ENCODE measurements around the gene THSD4.

Gene THSD4

DNA sequence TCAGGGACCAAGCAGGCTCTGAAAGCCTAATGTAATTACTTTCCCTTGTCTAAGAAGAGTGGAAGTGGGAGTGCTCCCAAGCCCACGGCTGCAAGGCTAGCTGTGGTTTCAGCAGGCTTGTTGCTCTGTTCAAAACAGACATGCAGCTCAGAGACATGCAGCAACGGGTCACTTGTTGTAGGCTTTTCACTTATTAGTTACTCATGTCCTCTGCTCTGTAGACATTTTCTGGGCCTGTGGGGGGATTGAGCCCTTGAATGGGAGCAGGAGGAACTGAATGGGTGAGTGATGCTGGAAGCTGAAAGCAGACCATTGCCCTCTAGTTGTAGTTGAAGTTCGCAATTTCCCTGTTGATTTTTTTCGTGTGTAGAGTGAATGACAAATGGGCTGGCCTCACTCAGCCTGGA lies 433.1 kb downstream of the THSD4 start:
- TF ChIP-seq, protein P1, sequence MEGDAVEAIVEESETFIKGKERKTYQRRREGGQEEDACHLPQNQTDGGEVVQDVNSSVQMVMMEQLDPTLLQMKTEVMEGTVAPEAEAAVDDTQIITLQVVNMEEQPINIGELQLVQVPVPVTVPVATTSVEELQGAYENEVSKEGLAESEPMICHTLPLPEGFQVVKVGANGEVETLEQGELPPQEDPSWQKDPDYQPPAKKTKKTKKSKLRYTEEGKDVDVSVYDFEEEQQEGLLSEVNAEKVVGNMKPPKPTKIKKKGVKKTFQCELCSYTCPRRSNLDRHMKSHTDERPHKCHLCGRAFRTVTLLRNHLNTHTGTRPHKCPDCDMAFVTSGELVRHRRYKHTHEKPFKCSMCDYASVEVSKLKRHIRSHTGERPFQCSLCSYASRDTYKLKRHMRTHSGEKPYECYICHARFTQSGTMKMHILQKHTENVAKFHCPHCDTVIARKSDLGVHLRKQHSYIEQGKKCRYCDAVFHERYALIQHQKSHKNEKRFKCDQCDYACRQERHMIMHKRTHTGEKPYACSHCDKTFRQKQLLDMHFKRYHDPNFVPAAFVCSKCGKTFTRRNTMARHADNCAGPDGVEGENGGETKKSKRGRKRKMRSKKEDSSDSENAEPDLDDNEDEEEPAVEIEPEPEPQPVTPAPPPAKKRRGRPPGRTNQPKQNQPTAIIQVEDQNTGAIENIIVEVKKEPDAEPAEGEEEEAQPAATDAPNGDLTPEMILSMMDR (IDR thresholded peaks at IDR 0.05), result no peak

DNA sequence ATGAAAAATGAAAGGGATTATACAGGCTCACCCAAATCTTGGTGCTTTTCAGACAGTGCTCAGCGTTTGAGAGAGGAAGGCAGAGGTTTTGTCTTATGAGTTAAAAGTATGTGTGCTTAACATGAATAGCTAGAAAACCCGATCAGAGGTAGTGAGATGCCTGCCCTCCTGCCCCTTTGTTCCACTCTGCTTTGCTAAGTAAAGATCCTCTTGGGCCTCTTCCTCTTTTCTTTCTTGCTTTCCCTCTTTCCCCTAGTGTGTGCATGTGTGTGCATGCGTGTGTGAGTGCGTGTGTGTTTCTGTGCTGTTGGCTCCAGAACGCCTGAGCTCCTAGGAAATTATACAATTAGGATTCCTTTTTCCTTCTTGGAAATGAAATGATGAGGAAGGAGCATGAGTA lies 433.8 kb downstream of the THSD4 start:
- TF ChIP-seq, protein P1 (IDR thresholded peaks at IDR 0.05), result no peak

DNA sequence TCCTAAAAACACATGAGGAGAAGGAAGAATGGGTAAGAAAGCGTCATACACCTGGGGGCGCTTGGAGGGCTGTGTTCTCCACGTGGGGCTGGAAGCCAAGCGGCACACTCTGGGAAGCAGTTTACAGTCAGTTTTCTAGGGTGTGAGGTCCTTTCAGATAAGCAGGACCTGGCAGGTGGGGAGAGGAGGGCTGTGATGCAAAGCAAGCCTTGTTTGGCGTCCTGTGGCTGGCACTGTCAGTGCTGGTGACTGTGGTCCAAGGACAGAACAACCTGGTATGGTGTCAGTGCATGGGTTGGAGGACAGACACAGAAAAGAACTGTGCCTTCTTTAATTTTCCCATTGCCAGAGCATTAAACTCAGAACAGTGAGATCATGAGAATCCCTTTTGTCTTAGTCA lies 434.4 kb downstream of the THSD4 start:
- TF ChIP-seq, protein P1 (IDR thresholded peaks at IDR 0.05), result no peak

DNA sequence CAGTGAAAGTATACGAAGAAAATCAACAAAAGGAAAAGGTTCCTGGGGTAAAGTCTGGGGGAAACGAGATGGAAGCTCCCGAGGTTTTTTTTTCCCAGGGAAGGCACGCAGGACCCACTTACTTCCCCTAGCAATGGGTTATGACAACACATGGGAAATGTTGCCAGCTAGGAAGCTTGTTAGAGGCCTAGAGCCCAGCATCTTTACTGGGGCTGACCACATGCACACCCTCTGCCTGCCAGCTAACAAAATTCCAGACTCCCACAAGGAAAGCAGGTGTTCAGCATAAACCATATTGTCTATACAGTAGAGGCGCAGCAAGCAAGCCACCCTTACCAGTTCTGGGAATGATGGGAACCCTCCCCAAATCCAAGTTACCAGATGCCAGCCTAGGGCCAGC lies 436.3 kb downstream of the THSD4 start:
- TF ChIP-seq, protein P1 (IDR thresholded peaks at IDR 0.05), result no peak

DNA sequence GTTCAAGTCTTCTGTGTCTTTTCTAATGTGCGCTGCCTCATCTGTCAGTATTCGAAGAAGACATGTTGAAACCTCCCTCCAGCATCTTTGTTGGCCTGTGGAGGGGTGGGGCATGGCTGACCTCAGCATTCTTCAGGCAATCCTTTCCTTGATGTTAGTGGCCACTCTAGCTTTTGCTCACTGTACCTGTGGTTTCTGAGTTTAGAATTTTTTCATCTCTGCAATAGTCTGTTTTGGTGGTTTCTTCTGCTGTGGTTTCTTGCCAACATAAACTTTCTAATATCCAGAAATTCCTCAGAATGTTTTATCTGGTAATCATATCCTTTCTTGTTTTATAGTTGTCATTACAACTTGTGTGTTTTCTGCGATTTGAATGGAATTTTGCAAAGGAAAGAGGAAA lies 443.8 kb downstream of the THSD4 start:
- TF ChIP-seq, protein P1 (IDR thresholded peaks at IDR 0.05), result no peak

DNA sequence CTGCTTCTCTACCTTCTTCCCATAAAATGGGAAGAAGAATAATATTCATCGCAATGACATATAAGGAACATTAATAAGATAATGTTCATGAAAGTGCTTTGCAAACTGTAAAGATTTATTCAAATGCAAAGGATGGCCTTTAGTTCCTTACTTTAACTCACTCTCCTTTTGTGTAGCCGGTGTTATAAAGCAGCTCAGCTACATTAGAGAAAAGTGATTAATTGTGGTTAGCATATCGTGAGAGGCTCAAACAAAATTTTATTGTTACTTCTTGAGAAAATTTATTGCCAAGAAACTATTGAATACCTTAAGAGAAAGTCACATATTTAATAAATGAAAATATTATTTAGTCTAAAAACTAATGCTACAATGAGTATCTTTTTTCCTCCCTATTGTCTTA lies 444.3 kb downstream of the THSD4 start:
- TF ChIP-seq, protein P1 (IDR thresholded peaks at IDR 0.05), result no peak

DNA sequence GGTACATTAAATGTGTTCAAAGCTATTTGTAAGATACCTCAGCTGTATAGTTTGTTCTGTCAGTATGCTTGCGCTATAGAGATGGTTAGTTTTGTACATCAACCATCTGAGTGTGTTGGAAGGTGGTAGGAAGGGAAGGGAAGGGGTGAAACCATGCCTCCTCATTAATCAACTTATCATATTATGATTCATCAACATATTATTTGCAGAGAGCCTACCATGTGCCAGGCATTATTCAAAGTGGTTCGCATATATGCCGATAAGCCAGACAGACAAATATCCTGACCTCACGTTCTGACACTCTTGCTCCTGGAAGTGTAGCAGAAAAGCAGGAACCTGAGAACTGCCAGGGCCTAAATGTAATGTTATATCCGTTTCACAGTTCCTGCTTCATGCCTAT lies 447.0 kb downstream of the THSD4 start:
- TF ChIP-seq, protein P1 (IDR thresholded peaks at IDR 0.05), result no peak

DNA sequence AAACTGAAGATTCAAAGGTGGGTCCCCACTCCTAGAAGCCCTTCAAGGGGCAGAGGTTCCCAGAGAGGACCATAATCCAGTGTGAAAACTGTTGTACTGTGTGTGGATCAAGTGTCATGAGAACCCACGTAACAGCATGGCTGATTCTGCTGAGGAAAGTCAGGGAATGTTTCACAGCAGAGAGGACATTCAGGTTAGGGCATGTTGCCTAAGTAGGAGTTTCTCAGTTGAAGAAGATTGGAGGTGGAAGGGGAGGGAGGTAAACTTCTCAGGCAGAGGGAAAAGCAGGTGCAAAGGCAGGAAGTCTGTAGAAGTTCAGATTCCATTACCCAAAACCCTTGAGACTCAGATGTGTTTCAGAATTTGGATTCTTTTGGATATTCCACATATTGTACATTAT lies 448.9 kb downstream of the THSD4 start:
- TF ChIP-seq, protein P1 (IDR thresholded peaks at IDR 0.05), result no peak

Measured in LNCAP (cell line).